ENCODE measurements around the gene POLR1F.

DNA sequence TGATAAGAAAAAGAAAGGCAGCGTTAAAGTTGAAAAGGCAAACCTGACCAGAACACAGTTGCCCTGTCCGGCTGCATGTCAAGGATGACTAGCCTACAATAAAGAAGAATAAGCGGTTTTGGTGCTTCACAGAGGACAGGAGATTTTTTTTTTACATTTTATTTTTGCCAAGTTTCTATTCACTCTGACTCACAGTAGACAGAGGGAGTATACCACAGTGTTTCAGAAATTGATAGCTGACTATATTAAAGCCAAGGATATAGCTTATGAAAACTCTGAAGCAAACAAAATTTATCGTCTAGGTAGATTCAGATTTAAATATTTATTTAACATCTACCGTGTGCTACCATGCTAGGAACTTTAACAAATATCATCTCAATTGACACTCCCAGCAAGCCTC, 16.9 kb upstream of the POLR1F start:
- TF ChIP-seq, protein P1, sequence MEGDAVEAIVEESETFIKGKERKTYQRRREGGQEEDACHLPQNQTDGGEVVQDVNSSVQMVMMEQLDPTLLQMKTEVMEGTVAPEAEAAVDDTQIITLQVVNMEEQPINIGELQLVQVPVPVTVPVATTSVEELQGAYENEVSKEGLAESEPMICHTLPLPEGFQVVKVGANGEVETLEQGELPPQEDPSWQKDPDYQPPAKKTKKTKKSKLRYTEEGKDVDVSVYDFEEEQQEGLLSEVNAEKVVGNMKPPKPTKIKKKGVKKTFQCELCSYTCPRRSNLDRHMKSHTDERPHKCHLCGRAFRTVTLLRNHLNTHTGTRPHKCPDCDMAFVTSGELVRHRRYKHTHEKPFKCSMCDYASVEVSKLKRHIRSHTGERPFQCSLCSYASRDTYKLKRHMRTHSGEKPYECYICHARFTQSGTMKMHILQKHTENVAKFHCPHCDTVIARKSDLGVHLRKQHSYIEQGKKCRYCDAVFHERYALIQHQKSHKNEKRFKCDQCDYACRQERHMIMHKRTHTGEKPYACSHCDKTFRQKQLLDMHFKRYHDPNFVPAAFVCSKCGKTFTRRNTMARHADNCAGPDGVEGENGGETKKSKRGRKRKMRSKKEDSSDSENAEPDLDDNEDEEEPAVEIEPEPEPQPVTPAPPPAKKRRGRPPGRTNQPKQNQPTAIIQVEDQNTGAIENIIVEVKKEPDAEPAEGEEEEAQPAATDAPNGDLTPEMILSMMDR (IDR thresholded peaks at IDR 0.05): no peak
- TF ChIP-seq POLR2AphosphoS5 (IDR thresholded peaks at IDR 0.05) (no peak), POLR2A (IDR thresholded peaks at IDR 0.05) (no peak), EP300 (IDR thresholded peaks at IDR 0.05) (no peak)

All from suprapubic skin (tissue), 4 donors.